Vagina (tissue), 2 donors: ENCODE measurements around the gene ECEL1. TPM values are rescaled to one million over a fixed set of nuclear protein-coding genes. Genes with fewer than 3 reads are reported as not detected.

Experiments used
- DNase-seq, 2 donors: peaks; one replicate each; pipeline ENCODE4 v3.0.0-alpha.2; 2017; ENCODE audit errors: extremely low spot score in 2 of 2
- H3K27ac ChIP-seq: fragments of 200-600 bp; sonication (generic); one replicate; pipeline ENCODE4 v1.5.1; 2019
- H3K27me3 ChIP-seq: fragments of 200-600 bp; sonication (generic); one replicate; pipeline ENCODE4 v1.5.1; 2019
- H3K36me3 ChIP-seq, 2 donors: fragments of 200-600 bp; sonication (generic); one replicate each; pipeline ENCODE4 v1.5.1; 2017 to 2019
- H3K4me1 ChIP-seq: fragments of 200-600 bp; sonication (generic); one replicate; pipeline ENCODE4 v1.5.1; 2019
- H3K4me3 ChIP-seq, 2 donors: fragments of 200-600 bp; sonication (generic); 1 replicate in 1 of 2; 2 replicates in 1 of 2; pipeline ENCODE4 v1.5.1; 2016 to 2019
- H3K9me3 ChIP-seq: fragments of 200-600 bp; sonication (generic); one replicate; pipeline ENCODE4 v1.5.1; 2019
- CTCF ChIP-seq, 3 experiments: fragments of 450-650 bp in 2 of 3; fragments of 200-600 bp in 1 of 3; sonication (generic) in 1 of 3; IDR thresholded peaks; one replicate each; pipeline ENCODE4 v1.5.1; 2017 to 2019; ENCODE audit warnings: antibody characterized with exemption in 3 of 3, mild to moderate bottlenecking in 2 of 3, moderate library complexity in 2 of 3
- POLR2A ChIP-seq, 2 donors: fragments of 450-650 bp; IDR thresholded peaks; one replicate each; pipeline ENCODE4 v1.6.1; 2017; ENCODE audit warnings: antibody characterized with exemption in 2 of 2, mild to moderate bottlenecking in 2 of 2, moderate library complexity in 2 of 2
- POLR2AphosphoS5 ChIP-seq, 2 donors: sonication (generic); formaldehyde crosslinking; IDR thresholded peaks; one replicate each; pipeline ENCODE4 v1.9.0; 2017; ENCODE audit warnings: antibody characterized with exemption in 2 of 2, mild to moderate bottlenecking in 2 of 2, low read depth in 1 of 2; ENCODE audit not compliant: insufficient read depth in 1 of 2
- intact Hi-C: fragments of 100-400 bp; cut with DNase I; formaldehyde crosslinking; loops from one replicate; pipeline ENCODE4 v1.15.1; 2023
- total RNA-seq: library from RNA; depleted of rRNA; stranded (reverse); fragments of >200 nt; gene quantifications from one replicate; pipeline ENCODE4 v1.2.3, GENCODE V29; 2016

ECEL1 gene
- total RNA-seq, 1 donor from 2014 or later = not detected

- Histone ChIP-seq H3K27ac (no peak overlapping the region), H3K4me3 (no peak overlapping the region), H3K27me3 (peaks cover 4% of the 10 kb centered on the region), H3K9me3 (no peaks in the 10 kb centered on the region), H3K4me1 (peaks cover 4% of the 10 kb centered on the region), H3K36me3 (no peaks in the 10 kb centered on the region)
- DNase-seq = no peak
- intact Hi-C loops = no loop called here
- no peak for TF ChIP-seq CTCF (IDR thresholded peaks at IDR 0.05)
- TF ChIP-seq POLR2AphosphoS5 (IDR thresholded peaks at IDR 0.05; ENCODE audit: insufficient read depth in 1 of 2, low read depth in 1 of 2) = no peak
- TF ChIP-seq POLR2A (IDR thresholded peaks at IDR 0.05) = no peak
Measured at GRCh38 chr2:232528746-232529460, 41.3 kb upstream of the ECEL1 start.

GRCh38 chr2:232527905-232528470, 40.4 kb upstream of the ECEL1 start:
- no peak for TF ChIP-seq CTCF (IDR thresholded peaks at IDR 0.05)
- TF ChIP-seq POLR2A (IDR thresholded peaks at IDR 0.05) = no peak
- no peak for TF ChIP-seq POLR2AphosphoS5 (IDR thresholded peaks at IDR 0.05; ENCODE audit: insufficient read depth in 1 of 2, low read depth in 1 of 2)
- H3K4me1 ChIP-seq = peaks cover 13% of the 10 kb centered on the region
- DNase-seq = no peak
- intact Hi-C loops = no loop called here
- H3K27ac ChIP-seq = no peak overlapping the region
- H3K27me3 ChIP-seq = peaks cover 13% of the 10 kb centered on the region
- H3K4me3 ChIP-seq = no peak overlapping the region
- no peaks in the 10 kb centered on the region for H3K9me3 ChIP-seq
- H3K36me3 ChIP-seq = no peaks in the 10 kb centered on the region

- H3K4me3 ChIP-seq = no peak overlapping the region
- intact Hi-C loops = no loop called here
- H3K27me3 ChIP-seq = peaks cover 17% of the 10 kb centered on the region
- TF ChIP-seq POLR2A (IDR thresholded peaks at IDR 0.05) = no peak
- TF ChIP-seq POLR2AphosphoS5 (IDR thresholded peaks at IDR 0.05; ENCODE audit: insufficient read depth in 1 of 2, low read depth in 1 of 2) = no peak
- no peak for TF ChIP-seq CTCF (IDR thresholded peaks at IDR 0.05)
- H3K9me3 ChIP-seq = no peaks in the 10 kb centered on the region
- peaks cover 21% of the 10 kb centered on the region for H3K4me1 ChIP-seq
- no peaks in the 10 kb centered on the region for H3K36me3 ChIP-seq
- no peak for DNase-seq
- H3K27ac ChIP-seq = no peak overlapping the region
Measured at GRCh38 chr2:232526372-232526941, 38.8 kb upstream of the ECEL1 start.

- Histone ChIP-seq H3K4me1 (peaks cover 21% of the 10 kb centered on the region), H3K4me3 (no peak within 1 kb of the TSS), H3K27ac (no peak within 1 kb of the TSS), H3K27me3 (peaks cover 17% of the 10 kb centered on the region), H3K9me3 (no peaks in the 10 kb centered on the region), H3K36me3 (no peaks in the 10 kb centered on the region)
- TF ChIP-seq POLR2A (IDR thresholded peaks at IDR 0.05) = no peak
- no peak for TF ChIP-seq POLR2AphosphoS5 (IDR thresholded peaks at IDR 0.05; ENCODE audit: insufficient read depth in 1 of 2, low read depth in 1 of 2)
- TF ChIP-seq CTCF (IDR thresholded peaks at IDR 0.05) = no peak
- intact Hi-C loops = no loop called here
- no peak for DNase-seq
Measured at GRCh38 chr2:232525791-232526371, 38.2 kb upstream of the ECEL1 start, which contains the start of gene CHRND. Gene CHRND (plus strand): TSS chr2:232526160. CDS start chr2:232526216, 56 bp downstream.
